Sigmoid colon (tissue), 7 donors: ENCODE data around the gene TRA2A. TPM values are rescaled to one million over a fixed set of nuclear protein-coding genes. Genes with fewer than 3 reads are reported as not detected.

Source experiments
- DNase-seq: peaks from one replicate; pipeline ENCODE4 v3.0.0-alpha.2; 2019
- H3K27ac ChIP-seq, 4 donors: fragments of 200-600 bp; sonication (generic); one replicate each; pipeline ENCODE4 v1.5.1; 2016 to 2019; ENCODE audit warnings: mild to moderate bottlenecking in 1 of 4
- H3K27me3 ChIP-seq, 3 donors: fragments of 200-600 bp; sonication (generic); one replicate each; pipeline ENCODE4 v1.5.1; 2019; ENCODE audit warnings: mild to moderate bottlenecking in 1 of 3
- H3K36me3 ChIP-seq, 4 donors: fragments of 200-600 bp; sonication (generic); one replicate each; pipeline ENCODE4 v1.5.1; 2016 to 2019
- H3K4me1 ChIP-seq, 4 donors: fragments of 200-600 bp; sonication (generic); one replicate each; pipeline ENCODE4 v1.5.1; 2017 to 2019
- H3K4me3 ChIP-seq, 4 donors: fragments of 200-600 bp; sonication (generic); one replicate each; pipeline ENCODE4 v1.5.1; 2017 to 2019; ENCODE audit warnings: mild to moderate bottlenecking in 2 of 4, moderate library complexity in 1 of 4
- H3K9me3 ChIP-seq, 4 donors: fragments of 200-600 bp in 3 of 4; sonication (generic) in 3 of 4; one replicate each; pipeline versions ENCODE4 v1.5.1 to v1.6.1; 2013 to 2019
- EP300 ChIP-seq, 4 donors: sonication (generic); formaldehyde crosslinking; IDR thresholded peaks; one replicate each; pipeline ENCODE4 v1.6.1; 2017; ENCODE audit warnings: antibody characterized with exemption in 4 of 4
- POLR2A ChIP-seq, 2 donors: fragments of 450-650 bp; IDR thresholded peaks; one replicate each; pipeline ENCODE4 v1.6.1; 2016; ENCODE audit warnings: antibody characterized with exemption in 2 of 2, mild to moderate bottlenecking in 2 of 2, moderate library complexity in 2 of 2
- POLR2AphosphoS5 ChIP-seq, 4 donors: sonication (generic); formaldehyde crosslinking; IDR thresholded peaks; one replicate each; pipeline ENCODE4 v1.6.1; 2017; ENCODE audit warnings: antibody characterized with exemption in 4 of 4
- WGBS, 2 donors: extraction: QIAGEN DNeasy Blood & Tissue Kit; methylation state at CpG; one replicate each; pipeline ENCODE4 v1.1.7; 2013; 5-methylcytosine and 5-hydroxymethylcytosine counted together
- intact Hi-C: fragments of 100-400 bp; cut with DNase I; formaldehyde crosslinking; loops from one replicate; pipeline ENCODE4 v1.15.1; 2023
- polyA plus RNA-seq, 3 donors: library from polyadenylated mRNA; stranded (reverse); fragments of 200-250 nt; gene quantifications; one replicate each; pipeline ENCODE4 v1.2.3, GENCODE V29; 2013
- total RNA-seq, 4 donors: library from RNA; depleted of rRNA; stranded (reverse); fragments of >200 nt; gene quantifications; one replicate each; pipeline ENCODE4 v1.1.0, GENCODE V29; 2016
- TF ChIP-seq, protein P1 (sequence below), 4 experiments: fragments of 450-650 bp in 3 of 4; fragments of 200-600 bp in 1 of 4; IDR thresholded peaks; one replicate each; pipeline ENCODE4 v1.5.1; 2016 to 2019; ENCODE audit warnings: antibody characterized with exemption in 4 of 4, mild to moderate bottlenecking in 3 of 4, moderate library complexity in 2 of 4
- donor health status: healthy with polysubstance abuse.
- donor health status: Bipolar disorder and iron deficiency.
- donor health status: healthy.

The TRA2A gene
- total and polyA plus RNA-seq, 7 donors: 34.2 to 84.5 (median 45.9) TPM

DNA sequence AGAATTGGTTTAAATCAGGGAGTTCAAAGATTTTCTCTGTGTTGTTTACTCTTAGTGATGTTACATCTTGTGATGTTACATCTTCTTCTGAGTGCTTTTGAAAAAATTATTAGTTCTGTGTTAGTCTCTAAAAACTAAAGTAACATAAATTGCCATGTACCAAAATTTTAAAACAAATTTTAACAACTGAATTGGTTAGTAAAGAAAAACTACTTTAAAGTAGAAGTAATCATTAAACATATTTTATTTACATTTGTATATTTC lies 56.3 kb downstream of the TRA2A start:
- Histone ChIP-seq H3K36me3 (no peaks in the 10 kb centered on the region), H3K27ac (no peak overlapping the region), H3K4me1 (peaks cover 0 to 27% (median 24%) of the 10 kb centered on the region in 4 donors), H3K27me3 (peaks cover 63 to 99% (median 96%) of the 10 kb centered on the region in 3 donors), H3K4me3 (no peak overlapping the region), H3K9me3 (no peaks in the 10 kb centered on the region)
- DNase-seq: no peak
- TF ChIP-seq POLR2AphosphoS5 (IDR thresholded peaks at IDR 0.05): peak; percentile 40 to 63 (median 55)
- TF ChIP-seq EP300 (IDR thresholded peaks at IDR 0.05): no peak
- intact Hi-C loops: loop anchor here (10.0 kb wide), 3 partner anchors 59 to 1099 kb away; partner anchors contain the start of genes PALS2 and TRA2A

DNA sequence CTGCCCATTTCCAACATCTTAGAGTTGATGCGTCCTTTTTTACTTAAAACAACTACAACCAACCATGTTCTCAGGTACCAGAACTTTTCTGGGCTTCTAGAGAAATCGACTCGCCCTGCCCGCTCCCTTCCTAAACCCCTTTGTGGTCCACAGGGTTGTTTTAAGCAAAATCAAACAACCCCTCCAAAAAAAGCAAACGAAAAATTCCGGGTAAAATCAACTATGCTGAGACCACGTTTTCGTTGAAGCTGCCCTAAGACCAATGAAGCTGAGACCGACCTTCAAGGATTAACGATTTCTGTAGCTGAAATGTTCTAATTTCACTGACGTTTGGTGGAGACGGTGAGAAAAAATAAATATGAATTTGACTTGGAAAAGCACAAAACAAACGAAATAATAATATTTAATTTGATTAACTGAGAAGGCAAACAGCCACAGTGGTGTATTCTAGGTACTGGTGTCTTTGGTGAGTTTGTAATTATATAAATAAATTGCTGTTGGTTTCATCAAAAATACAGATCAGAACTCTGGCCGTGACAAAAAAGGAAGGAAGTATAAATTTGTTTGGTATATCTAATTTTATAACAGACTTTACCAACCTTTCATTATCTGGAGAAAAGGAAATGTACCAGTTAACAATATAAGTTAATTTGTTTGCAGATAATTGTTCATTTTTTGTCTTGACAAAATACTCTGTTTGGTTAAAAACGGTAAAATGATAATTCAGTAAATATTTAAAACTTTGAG lies 56.8 kb downstream of the TRA2A start:
- H3K27ac ChIP-seq: no peak overlapping the region
- TF ChIP-seq POLR2AphosphoS5 (IDR thresholded peaks at IDR 0.05) (peak in 2 of 4 donors; percentile 20 to 69), EP300 (IDR thresholded peaks at IDR 0.05) (no peak), POLR2A (IDR thresholded peaks at IDR 0.05) (no peak)
- no peak for DNase-seq
- peaks cover 0 to 30% (median 29%) of the 10 kb centered on the region in 4 donors for H3K4me1 ChIP-seq
- 4 to 5% methylated on average over 15 of the region's 15 CpGs for WGBS, 2 donors
- peaks cover 67 to 100% (median 97%) of the 10 kb centered on the region in 3 donors for H3K27me3 ChIP-seq
- H3K9me3 ChIP-seq: no peaks in the 10 kb centered on the region
- intact Hi-C loops: loop anchor here (5.0 to 10.0 kb wide), 4 partner anchors 60 to 1100 kb away; partner anchors contain the start of genes NUP42, PALS2 and TRA2A
- no peak overlapping the region for H3K4me3 ChIP-seq
- no peaks in the 10 kb centered on the region for H3K36me3 ChIP-seq

DNA sequence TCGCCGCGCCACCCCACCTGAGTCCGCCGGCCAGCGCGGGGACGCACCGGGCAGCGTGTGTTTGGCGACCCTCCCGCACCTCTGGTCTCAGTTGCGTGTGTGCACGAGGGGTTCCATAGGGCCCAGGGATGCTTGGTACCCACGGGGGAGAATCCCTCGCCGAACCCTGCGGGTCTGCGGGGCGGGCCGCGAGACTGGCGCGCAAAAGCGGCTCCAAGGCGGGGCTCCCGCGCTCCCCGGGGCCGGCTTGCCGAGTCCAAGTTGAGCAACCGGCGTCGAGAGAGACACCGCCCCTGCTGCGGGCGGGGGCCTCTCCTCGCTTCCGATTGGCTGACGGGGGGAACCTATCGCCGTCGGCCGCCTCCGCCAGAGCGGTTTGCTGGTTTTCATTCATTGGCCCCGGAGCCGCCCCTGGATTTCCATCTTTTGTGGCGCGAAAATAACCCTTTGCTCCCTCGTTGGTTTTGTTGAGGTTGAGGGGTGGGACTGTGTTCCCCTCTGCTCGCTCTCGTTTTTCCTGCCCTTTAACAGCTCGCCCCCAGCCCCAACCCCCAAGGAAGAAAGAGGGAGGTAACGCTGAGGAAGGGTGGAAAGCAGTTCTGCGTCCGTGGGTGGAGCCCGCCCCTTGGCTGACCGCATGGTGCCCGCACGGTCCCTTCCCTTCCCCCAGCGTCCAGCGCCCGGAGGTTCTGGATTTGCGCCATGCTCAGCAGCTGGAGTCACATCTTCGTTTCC lies 57.5 kb downstream of the TRA2A start:
- H3K4me3 ChIP-seq: peak overlapping the region in 3 of 4 donors; percentile 6 to 21 (median 20)
- TF ChIP-seq POLR2AphosphoS5 (IDR thresholded peaks at IDR 0.05) (no peak), POLR2A (IDR thresholded peaks at IDR 0.05) (no peak), EP300 (IDR thresholded peaks at IDR 0.05) (no peak)
- TF ChIP-seq, protein P1, sequence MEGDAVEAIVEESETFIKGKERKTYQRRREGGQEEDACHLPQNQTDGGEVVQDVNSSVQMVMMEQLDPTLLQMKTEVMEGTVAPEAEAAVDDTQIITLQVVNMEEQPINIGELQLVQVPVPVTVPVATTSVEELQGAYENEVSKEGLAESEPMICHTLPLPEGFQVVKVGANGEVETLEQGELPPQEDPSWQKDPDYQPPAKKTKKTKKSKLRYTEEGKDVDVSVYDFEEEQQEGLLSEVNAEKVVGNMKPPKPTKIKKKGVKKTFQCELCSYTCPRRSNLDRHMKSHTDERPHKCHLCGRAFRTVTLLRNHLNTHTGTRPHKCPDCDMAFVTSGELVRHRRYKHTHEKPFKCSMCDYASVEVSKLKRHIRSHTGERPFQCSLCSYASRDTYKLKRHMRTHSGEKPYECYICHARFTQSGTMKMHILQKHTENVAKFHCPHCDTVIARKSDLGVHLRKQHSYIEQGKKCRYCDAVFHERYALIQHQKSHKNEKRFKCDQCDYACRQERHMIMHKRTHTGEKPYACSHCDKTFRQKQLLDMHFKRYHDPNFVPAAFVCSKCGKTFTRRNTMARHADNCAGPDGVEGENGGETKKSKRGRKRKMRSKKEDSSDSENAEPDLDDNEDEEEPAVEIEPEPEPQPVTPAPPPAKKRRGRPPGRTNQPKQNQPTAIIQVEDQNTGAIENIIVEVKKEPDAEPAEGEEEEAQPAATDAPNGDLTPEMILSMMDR (IDR thresholded peaks at IDR 0.05): no peak
- intact Hi-C loops: loop anchor here (5.0 to 10.0 kb wide), 4 partner anchors 61 to 1101 kb away; partner anchors contain the start of genes NUP42, PALS2 and TRA2A

DNA sequence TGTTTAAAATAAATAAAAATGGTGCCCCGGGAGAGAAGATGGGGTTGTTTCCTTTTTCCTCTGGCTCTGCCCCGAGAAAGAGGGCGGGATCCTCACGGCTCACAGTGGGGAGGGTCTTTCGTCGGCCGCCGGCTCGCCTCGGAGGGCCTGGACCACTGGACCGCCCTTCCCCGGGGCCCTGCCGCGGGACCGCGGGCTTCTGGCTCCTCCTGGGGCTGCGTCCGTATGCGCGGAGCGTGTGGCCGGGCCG lies 58.0 kb downstream of the TRA2A start:
- no peak for DNase-seq
- H3K27ac ChIP-seq: no peak overlapping the region
- H3K36me3 ChIP-seq: no peaks in the 10 kb centered on the region
- WGBS, 2 donors: 1% methylated on average over 23 of the region's 23 CpGs
- H3K27me3 ChIP-seq: peaks cover 78 to 100% (median 99%) of the 10 kb centered on the region in 3 donors
- H3K4me1 ChIP-seq: peaks cover 0 to 42% (median 41%) of the 10 kb centered on the region in 4 donors
- peak overlapping the region in 3 of 4 donors; percentile 6 to 21 (median 20) for H3K4me3 ChIP-seq
- intact Hi-C loops: loop anchor here (5.0 to 10.0 kb wide), 4 partner anchors 61 to 1101 kb away; partner anchors contain the start of genes NUP42, PALS2 and TRA2A
- H3K9me3 ChIP-seq: no peaks in the 10 kb centered on the region
- TF ChIP-seq, protein P1 (IDR thresholded peaks at IDR 0.05): no peak
- TF ChIP-seq POLR2A (IDR thresholded peaks at IDR 0.05) (no peak), POLR2AphosphoS5 (IDR thresholded peaks at IDR 0.05) (no peak), EP300 (IDR thresholded peaks at IDR 0.05) (no peak)

More for the DNA sequence above, 57.5 kb downstream of the TRA2A start:
- Histone ChIP-seq H3K9me3 (no peaks in the 10 kb centered on the region), H3K36me3 (no peaks in the 10 kb centered on the region), H3K4me1 (peaks cover 0 to 37% (median 36%) of the 10 kb centered on the region in 4 donors), H3K27me3 (peaks cover 74 to 100% (median 99%) of the 10 kb centered on the region in 3 donors), H3K27ac (no peak overlapping the region)
- peak; percentile 81 for DNase-seq
- WGBS, 2 donors: 1% methylated on average over 66 of the region's 66 CpGs

DNA sequence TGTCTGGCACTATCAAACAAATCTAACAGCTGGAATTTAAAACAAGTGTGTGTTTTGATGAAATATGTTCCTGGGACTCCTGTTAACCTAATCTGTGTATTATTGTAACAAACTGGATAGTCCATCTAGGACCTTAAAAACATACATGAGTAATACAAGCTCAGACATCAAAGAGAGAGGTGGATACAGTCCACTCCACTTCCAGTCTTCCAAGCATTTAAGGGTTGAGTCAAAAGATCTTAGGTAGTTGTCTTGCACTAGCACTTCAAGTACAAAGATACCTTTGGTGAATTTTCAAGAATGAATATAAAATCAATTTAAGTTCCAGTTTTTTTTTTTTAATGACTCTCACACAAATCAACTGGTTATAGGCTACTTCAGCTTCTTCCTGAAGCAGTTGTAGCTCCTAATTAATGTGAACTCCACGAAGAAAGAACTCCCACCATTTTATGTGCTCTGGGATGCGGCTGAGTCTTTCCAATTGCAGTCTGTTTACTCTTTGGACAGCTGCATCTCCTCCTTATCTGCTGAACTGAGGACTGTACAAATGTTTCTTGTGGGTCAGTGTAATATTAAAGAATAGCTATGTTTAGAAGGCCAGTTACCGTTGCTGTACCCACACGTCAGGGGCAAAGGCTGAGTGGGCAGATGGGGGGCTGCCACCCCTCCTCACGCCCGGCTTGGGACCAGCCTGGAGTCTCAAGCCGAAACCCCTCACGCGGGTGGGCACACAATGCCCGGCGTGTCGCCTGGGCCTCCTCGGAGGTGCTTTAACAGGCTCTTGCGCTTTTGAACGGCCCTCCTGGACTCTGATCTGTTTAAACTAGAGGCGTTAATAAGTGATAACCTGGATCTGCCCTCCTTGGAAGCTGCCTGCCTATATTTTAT lies 58.6 kb downstream of the TRA2A start:
- no peak for DNase-seq
- intact Hi-C loops: loop anchor here (5.0 to 10.0 kb wide), 4 partner anchors 62 to 1102 kb away; partner anchors contain the start of genes NUP42, PALS2 and TRA2A
- H3K27ac ChIP-seq: no peak overlapping the region
- H3K9me3 ChIP-seq: no peaks in the 10 kb centered on the region
- 4 to 9% methylated on average over 16 of the region's 16 CpGs for WGBS, 2 donors
- peaks cover 84 to 100% (median 99%) of the 10 kb centered on the region in 3 donors for H3K27me3 ChIP-seq
- TF ChIP-seq POLR2AphosphoS5 (IDR thresholded peaks at IDR 0.05): no peak
- TF ChIP-seq, protein P1 (IDR thresholded peaks at IDR 0.05): no peak
- H3K4me3 ChIP-seq: no peak overlapping the region
- no peaks in the 10 kb centered on the region for H3K36me3 ChIP-seq
- peaks cover 0 to 47% (median 47%) of the 10 kb centered on the region in 4 donors for H3K4me1 ChIP-seq
